GM18951 (cell line): ENCODE results near the gene LENEP.

Experiments used
- POLR2A ChIP-seq: IDR thresholded peaks from 4 replicates; pipeline ENCODE4 v1.6.1; 2011; ENCODE audit warnings: mild to moderate bottlenecking; ENCODE audit not compliant: insufficient read length, insufficient read depth; ENCODE audit errors: extremely low read depth
- in situ Hi-C: fragments of 300-500 bp; cut with MboI; formaldehyde crosslinking; loops from one replicate; pipeline ENCODE4 v1.12.0; 2022; ENCODE audit warnings: low sequenced_read_pairs, mixed read lengths, inconsistent platforms; ENCODE audit not compliant: unreplicated experiment

The LENEP gene

GRCh38 chr1:155017041-155017945 lies 23.9 kb downstream of the LENEP start:
- TF ChIP-seq POLR2A, result no peak
- in situ Hi-C loops, result no loop called here

GRCh38 chr1:155017946-155018316 lies 24.5 kb downstream of the LENEP start:
- no peak for TF ChIP-seq POLR2A
- in situ Hi-C loops, result no loop called here

- in situ Hi-C loops, result no loop called here
- TF ChIP-seq POLR2A, result no peak
Observed at GRCh38 chr1:155018617-155019348, 25.4 kb downstream of the LENEP start.

GRCh38 chr1:155019377-155020245 lies 26.2 kb downstream of the LENEP start:
- TF ChIP-seq POLR2A, result no peak
- in situ Hi-C loops, result no loop called here

- in situ Hi-C loops, result no loop called here
- no peak for TF ChIP-seq POLR2A
Observed at GRCh38 chr1:155022136-155022926, 28.9 kb downstream of the LENEP start.

GRCh38 chr1:155022927-155023236 lies 29.5 kb downstream of the LENEP start:
- in situ Hi-C loops, result no loop called here

GRCh38 chr1:155023627-155024026 lies 30.2 kb downstream of the LENEP start:
- no peak for TF ChIP-seq POLR2A
- in situ Hi-C loops, result no loop called here

More at GRCh38 chr1:155022927-155023236, 29.5 kb downstream of the LENEP start:
- no peak for TF ChIP-seq POLR2A

- no peak for TF ChIP-seq POLR2A
- in situ Hi-C loops, result no loop called here
Observed at GRCh38 chr1:155024315-155024714, 30.9 kb downstream of the LENEP start.

- in situ Hi-C loops, result no loop called here
- TF ChIP-seq POLR2A, result no peak
Observed at GRCh38 chr1:155026154-155026553, 32.8 kb downstream of the LENEP start.

GRCh38 chr1:155026588-155026987 lies 33.2 kb downstream of the LENEP start:
- no peak for TF ChIP-seq POLR2A
- in situ Hi-C loops, result no loop called here

- TF ChIP-seq POLR2A, result no peak
- in situ Hi-C loops, result no loop called here
Observed at GRCh38 chr1:155029513-155030242, 36.3 kb downstream of the LENEP start.
